CD1c-positive myeloid dendritic cell (primary cell): ENCODE data around the gene HTT-AS.

ENCODE experiments used
- DNase-seq: peaks from one replicate; pipeline ENCODE4 v3.0.0-alpha.2; 2016; ENCODE audit errors: extremely low spot score

HTT-AS gene

GRCh38 chr4:3030566-3031356 is 43.6 kb downstream of the HTT-AS start:
- no peak for DNase-seq

- no peak for DNase-seq
Measured at GRCh38 chr4:3029464-3029863, 44.9 kb downstream of the HTT-AS start.

GRCh38 chr4:3026540-3026939 is 47.8 kb downstream of the HTT-AS start:
- DNase-seq = no peak

GRCh38 chr4:3025881-3026280 is 48.5 kb downstream of the HTT-AS start:
- no peak for DNase-seq

GRCh38 chr4:3022651-3023050 is 51.7 kb downstream of the HTT-AS start:
- DNase-seq = no peak

GRCh38 chr4:3022112-3022511 is 52.2 kb downstream of the HTT-AS start:
- DNase-seq = no peak

GRCh38 chr4:3021627-3022026 is 52.7 kb downstream of the HTT-AS start:
- DNase-seq = no peak

- DNase-seq = no peak
Measured at GRCh38 chr4:3021127-3021526, 53.2 kb downstream of the HTT-AS start.

- DNase-seq = no peak
Measured at GRCh38 chr4:3019145-3019846, 55.0 kb downstream of the HTT-AS start.

- no peak for DNase-seq
Measured at GRCh38 chr4:3017504-3017903, 56.8 kb downstream of the HTT-AS start.

- no peak for DNase-seq
Measured at GRCh38 chr4:3016961-3017360, 57.4 kb downstream of the HTT-AS start.

- no peak for DNase-seq
Measured at GRCh38 chr4:3013839-3014350, 60.4 kb downstream of the HTT-AS start.
